A375 (cell line): ENCODE results near the gene DDX41. TPM values are rescaled to one million over a fixed set of nuclear protein-coding genes. Genes with fewer than 3 reads are reported as not detected.

Experiments used
- total RNA-seq: library from RNA; depleted of rRNA; stranded (reverse); fragments of >200 nt; shearing (Covaris generic); gene quantifications from 2 replicates; pipeline ENCODE4 v1.2.3, GENCODE V29; 2014; rRNA removed

The DDX41 gene
- 157 and 168 TPM in 2 replicates for total RNA-seq

GRCh38 chr5:177516601-177517568 lies at the start of gene DDX41:
Gene DDX41 (minus strand): TSS chr5:177516961. CDS start chr5:177516945, 16 bp downstream.

GRCh38 chr5:177554474-177555111 lies 37.8 kb upstream of the DDX41 start, which contains the start of gene FAM193B:
Gene FAM193B (minus strand): TSS chr5:177554563. CDS start chr5:177554458, 105 bp downstream.

GRCh38 chr5:177509381-177509951 lies 7.3 kb downstream of the DDX41 start, which contains the start of gene DOK3:
Gene DOK3 (minus strand): TSS chr5:177509826. CDS start chr5:177509540, 286 bp downstream.

GRCh38 chr5:177497292-177498012 lies 19.3 kb downstream of the DDX41 start, which contains the start of gene PDLIM7:
Gene PDLIM7 (minus strand): TSS chr5:177497604. CDS start chr5:177496512, 1,092 bp downstream.

GRCh38 chr5:177473443-177474001 lies 43.2 kb downstream of the DDX41 start, which contains the start of gene DBN1:
Gene DBN1 (minus strand): TSS chr5:177473634. CDS start chr5:177473521, 113 bp downstream.

Other genes with a start within 250 kb of the DDX41 start
- 46.7 and 50.8 TPM in 2 replicates for gene RAB24, start 213.2 kb downstream of the DDX41 start, total RNA-seq
- gene PRELID1, start 213.2 kb downstream of the DDX41 start, total RNA-seq = 332 and 346 TPM in 2 replicates
- gene MXD3, start 205.1 kb downstream of the DDX41 start, total RNA-seq = 38.9 and 51.6 TPM in 2 replicates
- 178 and 261 TPM in 2 replicates for gene LMAN2, start 165.3 kb downstream of the DDX41 start, total RNA-seq
- gene RGS14, start 159.0 kb downstream of the DDX41 start, total RNA-seq = 9.8 and 14.0 TPM in 2 replicates
- gene SLC34A1, start 132.5 kb downstream of the DDX41 start, total RNA-seq = 0.34 and 0.61 TPM in 2 replicates
- gene PFN3, start 116.3 kb downstream of the DDX41 start, total RNA-seq = not detected in 2 replicates
- 5.4 and 5.5 TPM in 2 replicates for gene F12, start 107.4 kb downstream of the DDX41 start, total RNA-seq
- gene GRK6, start 90.3 kb downstream of the DDX41 start, total RNA-seq = 38.4 and 42.5 TPM in 2 replicates
- 41.0 and 48.8 TPM in 2 replicates for gene PRR7, start 70.1 kb downstream of the DDX41 start, total RNA-seq
- 103 and 122 TPM in 2 replicates for gene DBN1, start 43.3 kb downstream of the DDX41 start, total RNA-seq
- 162 and 184 TPM in 2 replicates for gene PDLIM7, start 19.4 kb downstream of the DDX41 start, total RNA-seq
- 2.3 and 3.1 TPM in 2 replicates for gene DOK3, start 7.1 kb downstream of the DDX41 start, total RNA-seq
- 24.2 and 29.3 TPM in 2 replicates for gene FAM193B, start 37.6 kb upstream of the DDX41 start, total RNA-seq
- 79.3 and 92.8 TPM in 2 replicates for gene TMED9, start 75.2 kb upstream of the DDX41 start, total RNA-seq
- 22.1 and 28.6 TPM in 2 replicates for gene B4GALT7, start 83.2 kb upstream of the DDX41 start, total RNA-seq